HG03575 (cell line): ENCODE results near the gene ARFIP1.

Experiments used
- ATAC-seq: cut with Tn5 transposase; IDR thresholded peaks from one replicate; pipeline ENCODE4 v1.9.1; 2021; ENCODE audit not compliant: unreplicated experiment, insufficient number of reproducible peaks, low FRiP score; ENCODE audit errors: extremely low read depth

Gene ARFIP1

GRCh38 chr4:152927737-152928136, 148.0 kb downstream of the ARFIP1 start:
- no peak for ATAC-seq

- ATAC-seq, result no peak
These were observed 148.5 kb downstream of the ARFIP1 start for GRCh38 chr4:152928286-152928685.

GRCh38 chr4:152929888-152930287, 150.1 kb downstream of the ARFIP1 start:
- ATAC-seq, result no peak

GRCh38 chr4:152935143-152935542, 155.4 kb downstream of the ARFIP1 start:
- ATAC-seq, result no peak

GRCh38 chr4:152935631-152936445, 156.1 kb downstream of the ARFIP1 start, which contains the start of gene FHDC1:
FHDC1 (plus strand) TSS chr4:152936323; CDS start chr4:152943058, 6,735 bp downstream.
- ATAC-seq, result no peak

GRCh38 chr4:152936446-152937335, 156.9 kb downstream of the ARFIP1 start:
- no peak for ATAC-seq

- ATAC-seq, result no peak
These were observed 157.8 kb downstream of the ARFIP1 start for GRCh38 chr4:152937336-152938236.

GRCh38 chr4:152938237-152938947, 158.6 kb downstream of the ARFIP1 start:
- ATAC-seq, result no peak

GRCh38 chr4:152939621-152940020, 159.9 kb downstream of the ARFIP1 start:
- ATAC-seq, result no peak

GRCh38 chr4:152940461-152940860, 160.7 kb downstream of the ARFIP1 start:
- no peak for ATAC-seq

- no peak for ATAC-seq
These were observed 161.7 kb downstream of the ARFIP1 start for GRCh38 chr4:152941411-152941810.

- no peak for ATAC-seq
These were observed 162.6 kb downstream of the ARFIP1 start for GRCh38 chr4:152942346-152942745.

- no peak for ATAC-seq
These were observed 163.9 kb downstream of the ARFIP1 start for GRCh38 chr4:152943672-152944071.

GRCh38 chr4:152944666-152945320, 165.0 kb downstream of the ARFIP1 start:
- ATAC-seq, result no peak

- no peak for ATAC-seq
These were observed 165.9 kb downstream of the ARFIP1 start for GRCh38 chr4:152945639-152946038.

- ATAC-seq, result no peak
These were observed 166.7 kb downstream of the ARFIP1 start for GRCh38 chr4:152946446-152946845.

GRCh38 chr4:152947311-152947710, 167.6 kb downstream of the ARFIP1 start:
- ATAC-seq, result no peak

- no peak for ATAC-seq
These were observed 170.2 kb downstream of the ARFIP1 start for GRCh38 chr4:152949930-152950329.
